Mesenteric fat pad (tissue), 1 donor: Measurements from ENCODE around the gene OR2T1. TPM values are rescaled to one million over a fixed set of nuclear protein-coding genes. Genes with fewer than 3 reads are reported as not detected.
"Not testable (repeated sequence)": the region's sequence is repeated elsewhere in the genome, so short reads cannot be mapped to it uniquely, and the experiment has no call there.

ENCODE experiments used
- DNase-seq: peaks from one replicate; pipeline ENCODE4 v3.0.0-alpha.2; 2020; ENCODE audit warnings: low spot score
- total RNA-seq: library from RNA; stranded (reverse); fragmentation: NEBNext Ultra II Directional; extraction: Animal tissue kit (Norgen Biotek cat#: 25700); gene quantifications from one replicate; pipeline ENCODE4 v1.2.1, GENCODE V29; 2021
- donor health status: DM: yes; HTN: yes; CAD: no.

Gene OR2T1
- total RNA-seq, 1 donor from 2014 or later = not detected

DNA sequence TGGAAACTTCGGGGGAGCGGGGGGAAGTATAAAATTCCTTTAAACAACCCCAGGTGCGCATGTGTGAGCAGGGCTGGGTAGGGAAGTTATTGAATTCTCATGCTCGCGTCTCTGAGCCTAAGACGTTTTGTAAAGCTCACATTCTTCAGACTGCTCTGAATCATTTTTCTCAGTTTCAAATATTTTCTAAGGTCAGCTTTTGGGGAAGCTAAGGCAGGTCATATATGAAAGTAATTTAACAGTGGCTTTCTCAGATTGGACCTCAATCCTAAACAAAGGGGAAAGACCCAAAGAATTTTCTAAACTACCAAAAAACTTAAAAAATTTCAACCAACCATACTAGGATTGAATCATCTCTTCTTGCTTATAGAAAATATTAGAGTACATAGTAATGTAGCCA lies 32.1 kb downstream of the OR2T1 start:
- not testable (repeated sequence) for DNase-seq

DNA sequence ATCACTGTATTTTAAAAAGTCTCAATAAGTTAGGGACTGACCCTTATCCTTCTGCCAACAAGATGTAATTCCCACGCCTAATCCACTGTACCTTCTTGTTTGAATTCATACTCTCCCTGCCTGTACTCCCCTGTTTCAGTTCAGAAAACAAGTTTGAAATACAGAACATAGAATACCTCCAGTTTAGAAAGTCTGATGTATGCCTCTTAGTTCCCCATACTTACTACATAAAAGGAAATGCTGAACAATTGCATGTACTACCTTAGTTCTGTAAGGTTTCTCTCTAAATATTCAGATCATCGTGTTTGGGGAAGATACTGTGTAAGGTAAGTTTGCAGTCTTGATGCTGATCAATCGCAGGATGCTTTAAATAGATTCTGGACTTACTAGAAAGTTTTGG lies 33.5 kb downstream of the OR2T1 start:
- DNase-seq = not testable (repeated sequence)

DNA sequence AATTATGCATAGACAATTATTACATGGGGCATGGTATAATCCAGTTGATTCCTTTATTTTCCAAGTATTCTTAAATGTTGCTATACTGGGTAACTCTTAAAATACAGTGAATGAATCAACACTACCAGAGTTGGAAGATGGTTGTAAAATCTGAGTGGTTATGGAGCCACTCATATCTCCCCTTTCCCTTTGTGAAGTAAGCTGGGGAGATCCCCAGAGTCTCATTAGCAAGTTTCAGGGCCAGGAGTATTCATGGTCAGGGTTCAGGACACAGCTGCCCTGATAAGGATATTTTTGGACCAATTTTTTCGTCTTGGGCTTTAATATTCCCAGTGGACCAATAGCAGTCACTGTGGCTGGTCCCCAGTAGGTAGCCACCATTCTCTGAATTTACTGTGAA lies 35.8 kb downstream of the OR2T1 start:
- not testable (repeated sequence) for DNase-seq

DNA sequence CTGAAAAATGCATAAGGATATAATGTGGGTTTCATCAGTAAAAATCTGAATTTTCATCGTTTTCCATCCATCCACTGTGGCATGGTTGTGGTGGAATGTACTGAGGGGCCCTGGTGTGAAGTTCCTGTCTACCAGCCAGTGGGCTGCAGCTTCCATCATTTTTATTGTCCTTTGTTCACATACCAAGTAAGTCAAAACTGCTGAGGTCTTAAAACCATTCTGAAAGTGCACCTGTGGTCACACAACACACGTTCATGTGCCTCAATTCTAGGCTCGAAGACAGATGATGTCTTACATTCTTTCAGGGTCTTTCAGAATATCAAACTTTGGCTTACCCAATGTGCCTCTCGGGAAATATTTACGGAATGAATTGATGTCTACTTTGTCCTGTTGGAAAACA lies 36.4 kb downstream of the OR2T1 start:
- not testable (repeated sequence) for DNase-seq

DNA sequence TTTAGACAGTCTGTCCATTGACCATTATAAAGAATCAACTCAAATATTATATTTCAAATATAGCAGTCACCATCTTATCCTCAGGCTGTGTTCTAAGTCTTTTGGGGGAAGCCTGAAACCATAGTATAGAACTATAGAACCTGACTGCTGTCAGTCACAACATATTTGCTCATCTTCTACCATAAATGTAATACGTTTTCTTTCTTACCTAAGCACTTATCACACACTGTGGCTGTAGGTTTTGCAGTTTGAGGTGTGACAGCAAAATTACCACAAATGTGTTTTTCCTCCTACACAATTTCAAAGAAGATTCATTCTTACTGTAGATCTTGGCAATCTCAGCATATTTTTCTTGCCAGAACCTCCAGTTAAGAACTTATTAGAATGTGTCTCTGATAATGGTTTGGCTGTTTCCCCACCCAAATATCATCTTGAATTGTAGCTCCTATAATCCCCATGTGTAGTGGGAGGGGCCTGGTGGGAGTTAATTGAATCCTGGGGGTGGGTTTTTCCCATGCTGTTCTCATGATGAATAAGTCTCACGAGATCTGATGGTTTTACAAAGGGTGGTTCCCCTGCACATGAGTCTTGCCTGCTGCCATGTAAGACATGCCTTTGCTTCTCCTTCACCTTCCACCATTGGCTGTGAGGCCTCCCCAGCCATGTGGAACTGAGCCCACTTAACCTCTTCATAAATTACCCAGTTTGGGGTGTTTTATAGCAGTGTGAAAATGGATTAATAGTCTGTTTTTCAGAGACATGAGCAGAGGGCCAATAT lies 39.8 kb downstream of the OR2T1 start:
- DNase-seq = not testable (repeated sequence)

DNA sequence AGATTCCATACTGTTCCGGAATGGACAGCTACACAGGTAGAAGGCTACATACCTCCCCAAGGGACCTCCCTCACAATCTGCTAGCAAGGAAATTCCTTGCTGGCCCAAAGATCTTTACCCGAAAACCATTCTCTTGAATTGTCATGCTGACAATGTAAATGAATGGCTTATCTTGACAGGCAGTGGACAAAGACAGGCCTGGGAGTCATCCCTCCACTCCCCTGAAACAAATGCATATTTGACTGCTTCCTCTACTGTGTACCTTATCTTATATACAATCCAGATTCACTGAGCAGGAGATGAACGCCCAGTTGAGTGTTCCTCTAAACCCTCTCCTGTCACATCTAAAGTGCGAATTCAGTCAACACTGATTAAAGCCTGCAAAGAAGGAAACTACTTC lies 41.8 kb downstream of the OR2T1 start:
- not testable (repeated sequence) for DNase-seq

DNA sequence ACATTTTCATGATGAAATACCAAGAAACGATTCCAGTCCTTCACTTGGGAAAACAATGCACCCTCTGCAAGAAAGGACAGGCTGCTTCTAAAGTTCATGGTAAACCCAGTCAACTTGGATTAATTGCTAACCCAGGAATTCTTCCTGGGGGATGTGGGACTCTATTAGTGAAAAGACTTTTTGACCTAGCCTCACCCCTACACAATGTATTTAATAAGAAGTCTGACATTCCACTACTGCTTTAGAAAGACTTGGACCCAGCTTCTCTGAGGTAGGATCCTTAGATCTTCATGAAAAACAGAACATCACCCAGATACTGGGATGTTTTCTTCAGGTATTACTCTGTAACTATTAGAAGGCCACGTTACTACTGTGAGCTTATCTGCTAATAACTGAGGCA lies 42.6 kb downstream of the OR2T1 start, which contains the start of gene OR2T2:
Gene OR2T2 (plus strand): TSS at position 239 of the 400 bp plus-strand sequence. CDS start 7,161 bp downstream, outside the sequence.
- not testable (repeated sequence) for DNase-seq

DNA sequence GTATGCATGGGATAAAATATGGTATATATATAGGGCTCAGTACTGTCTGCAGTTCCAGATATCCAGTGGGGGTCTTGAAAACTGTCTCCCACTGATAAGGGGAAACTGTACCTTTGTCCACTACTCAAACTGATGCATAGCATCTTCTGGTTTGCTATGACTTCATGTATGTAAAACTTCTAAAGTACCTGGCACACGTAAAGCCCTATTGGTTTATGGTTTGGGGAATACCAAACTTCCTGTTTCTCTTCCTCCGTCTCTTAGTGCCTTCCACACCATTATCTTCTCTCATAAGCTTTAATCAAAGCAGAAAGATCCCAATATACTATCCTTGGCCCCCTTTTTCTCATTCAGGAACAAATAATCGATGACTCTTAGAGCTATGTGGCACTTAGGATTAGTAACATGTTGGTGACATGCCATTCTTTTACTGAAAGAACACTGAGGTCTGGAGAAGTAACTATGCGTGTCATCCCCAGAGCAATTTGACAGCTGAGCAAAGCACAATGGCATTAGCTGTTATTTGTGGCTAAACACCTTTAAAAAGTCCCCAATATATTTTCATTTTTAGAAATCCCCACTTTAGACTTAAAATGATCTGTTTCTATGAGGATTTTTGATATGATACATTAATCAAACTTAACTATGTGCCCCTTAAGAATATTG lies 45.7 kb downstream of the OR2T1 start:
- not testable (repeated sequence) for DNase-seq

DNA sequence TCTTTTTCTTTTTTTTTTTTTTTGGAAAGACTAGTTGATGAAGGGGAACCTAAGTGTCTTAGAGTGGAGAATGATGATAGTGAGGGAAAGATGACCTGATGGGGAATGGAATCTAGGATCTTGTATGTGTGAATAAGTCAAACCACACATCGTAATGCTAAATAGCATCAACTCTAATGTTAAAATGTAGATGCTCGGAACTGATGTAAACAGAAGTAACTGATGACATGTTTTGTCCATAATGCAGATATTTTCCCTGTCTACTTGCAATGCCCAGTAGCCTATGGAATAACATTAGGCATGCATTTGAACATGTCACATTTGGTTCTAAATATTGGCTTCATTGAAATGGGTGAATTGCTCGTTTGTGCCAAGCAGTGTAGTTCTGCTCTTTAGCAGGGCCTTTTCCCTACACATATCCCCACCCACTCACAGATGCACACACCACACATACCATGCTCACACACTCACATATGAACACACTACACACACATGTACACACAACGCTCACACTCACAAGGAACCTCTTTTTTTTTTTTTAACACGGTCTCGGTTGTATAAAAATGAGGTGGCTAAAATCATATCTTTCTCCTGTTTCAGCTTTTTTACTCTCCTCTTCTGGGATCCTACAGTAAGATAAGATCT lies 47.1 kb downstream of the OR2T1 start:
- DNase-seq = not testable (repeated sequence)

DNA sequence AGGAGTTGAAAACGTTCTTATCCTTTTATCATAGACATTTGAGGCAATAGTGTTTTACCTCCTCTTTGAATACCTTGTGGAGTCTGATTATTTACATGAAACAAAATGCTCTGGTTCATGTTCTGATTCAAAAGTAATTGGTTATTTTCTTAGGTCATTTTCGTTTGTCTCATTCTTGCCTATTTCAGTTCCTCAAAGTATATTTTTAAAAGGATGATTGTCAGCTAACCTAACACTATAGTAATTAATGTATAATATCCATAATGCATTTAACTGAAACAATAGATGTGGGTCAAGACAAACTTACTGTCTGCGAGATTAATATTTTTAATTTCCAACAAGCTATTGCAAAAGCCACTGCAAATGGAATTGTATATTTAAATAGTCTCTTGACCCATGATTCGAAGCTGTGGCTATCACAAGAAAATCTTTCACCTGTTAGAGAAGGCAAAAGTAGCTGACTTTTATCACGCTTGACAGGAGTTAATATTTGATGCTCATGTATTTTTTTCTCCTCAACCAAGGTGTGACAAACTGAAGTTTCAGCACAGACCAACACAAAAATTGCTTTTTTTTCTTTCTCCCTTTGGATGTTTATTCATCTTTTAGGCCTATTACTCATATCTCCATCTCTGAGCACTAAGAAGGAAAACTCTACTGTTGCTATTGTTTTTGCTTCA lies 47.8 kb downstream of the OR2T1 start:
- not testable (repeated sequence) for DNase-seq

DNA sequence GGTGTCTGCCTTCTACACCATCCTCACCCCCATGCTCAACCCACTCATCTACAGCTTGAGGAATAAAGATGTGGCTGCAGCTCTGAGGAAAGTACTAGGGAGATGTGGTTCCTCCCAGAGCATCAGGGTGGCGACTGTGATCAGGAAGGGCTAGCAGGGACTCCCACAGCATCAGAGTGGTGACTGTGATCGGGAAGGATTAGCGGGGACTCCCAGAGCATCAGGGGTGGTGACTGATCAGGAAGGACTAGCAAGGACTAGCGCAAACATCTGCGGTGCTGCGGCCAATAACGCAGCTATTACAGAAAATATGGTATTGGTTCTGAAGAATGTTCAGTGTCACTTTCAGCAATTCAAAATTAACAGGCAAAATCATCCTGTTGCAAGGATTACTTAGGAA lies 50.8 kb downstream of the OR2T1 start:
- not testable (repeated sequence) for DNase-seq

DNA sequence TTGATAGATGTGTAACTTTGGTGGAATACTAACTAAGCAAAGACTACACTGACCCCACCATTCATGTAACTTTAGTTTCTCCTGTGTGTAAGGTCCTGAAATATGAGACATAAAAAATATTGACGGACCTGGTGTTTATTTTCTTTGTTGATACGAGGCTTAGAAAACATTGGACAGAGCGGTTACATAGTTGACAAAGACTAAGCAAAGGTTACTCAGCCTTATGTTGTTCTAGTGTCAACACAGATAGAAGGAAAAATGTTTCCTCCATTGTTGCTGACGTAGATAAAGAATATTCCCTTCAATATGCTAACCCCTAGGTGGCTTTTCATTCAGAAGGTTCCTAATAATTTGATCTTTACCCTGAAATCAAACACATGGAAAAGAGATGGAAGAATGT lies 52.2 kb downstream of the OR2T1 start:
- DNase-seq = not testable (repeated sequence)

DNA sequence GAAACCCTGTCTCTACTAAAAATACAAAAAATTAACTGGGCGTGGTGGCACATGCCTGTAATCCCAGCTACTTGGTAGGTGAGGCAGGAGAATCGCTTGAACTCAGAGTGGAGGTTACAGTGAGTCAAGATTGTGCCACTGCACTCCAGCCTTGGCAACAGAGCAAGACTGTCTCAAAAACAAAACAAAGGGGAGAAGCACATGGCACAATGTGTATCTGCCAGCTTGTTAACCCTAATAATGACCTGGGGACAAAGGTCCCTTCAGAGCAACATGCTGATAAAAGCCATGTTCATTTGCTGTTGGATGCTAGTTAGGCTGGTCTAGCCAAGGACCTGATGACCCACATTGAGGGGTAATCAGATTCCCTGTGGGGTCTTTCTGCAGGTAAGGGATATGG lies 53.8 kb downstream of the OR2T1 start:
- DNase-seq = not testable (repeated sequence)

Other genes starting within 250 kb of the OR2T1 start
- gene OR2M2, start 228.2 kb upstream of the OR2T1 start, total RNA-seq = not detected
- gene OR2M3, start 205.8 kb upstream of the OR2T1 start, total RNA-seq = not detected
- not detected for gene OR2M4, start 171.6 kb upstream of the OR2T1 start, total RNA-seq
- not detected for gene OR2T33, start 125.1 kb upstream of the OR2T1 start, total RNA-seq
- not detected for gene OR2T12, start 99.6 kb upstream of the OR2T1 start, total RNA-seq
- not detected for gene OR2M7, start 78.5 kb upstream of the OR2T1 start, total RNA-seq
- not detected for gene OR14C36, start 54.3 kb upstream of the OR2T1 start, total RNA-seq
- gene OR2T4, start 41.4 kb upstream of the OR2T1 start, total RNA-seq = not detected
- gene OR2T6, start 27.3 kb upstream of the OR2T1 start, total RNA-seq = not detected
- not detected for gene OR2T2, start 42.6 kb downstream of the OR2T1 start, total RNA-seq
- not detected for gene OR2T3, start 70.3 kb downstream of the OR2T1 start, total RNA-seq
- not detected for gene OR2T5, start 85.5 kb downstream of the OR2T1 start, total RNA-seq
- gene OR2G6, start 105.0 kb downstream of the OR2T1 start, total RNA-seq = not detected
- not detected for gene OR2T29, start 159.7 kb downstream of the OR2T1 start, total RNA-seq
- gene OR2T34, start 171.7 kb downstream of the OR2T1 start, total RNA-seq = not detected
- not detected for gene OR2T10, start 194.7 kb downstream of the OR2T1 start, total RNA-seq
- not detected for gene OR2T11, start 232.0 kb downstream of the OR2T1 start, total RNA-seq
- not detected for gene OR2T35, start 242.2 kb downstream of the OR2T1 start, total RNA-seq